Activated CD4-positive, alpha-beta T cell treated with anti-CD3 and anti-CD28 coated beads for 4 hours (primary cell): Measurements from ENCODE around the gene GAK.
"Not testable (repeated sequence)": the region's sequence is repeated elsewhere in the genome, so short reads cannot be mapped to it uniquely, and the experiment has no call there.

Experiments used
- DNase-seq, 2 donors: peaks; one replicate each; pipeline ENCODE4 v3.0.0-alpha.2; 2020

Gene GAK

GRCh38 chr4:951594-952468 lies 19.7 kb upstream of the GAK start:
- no peak for DNase-seq

DNA sequence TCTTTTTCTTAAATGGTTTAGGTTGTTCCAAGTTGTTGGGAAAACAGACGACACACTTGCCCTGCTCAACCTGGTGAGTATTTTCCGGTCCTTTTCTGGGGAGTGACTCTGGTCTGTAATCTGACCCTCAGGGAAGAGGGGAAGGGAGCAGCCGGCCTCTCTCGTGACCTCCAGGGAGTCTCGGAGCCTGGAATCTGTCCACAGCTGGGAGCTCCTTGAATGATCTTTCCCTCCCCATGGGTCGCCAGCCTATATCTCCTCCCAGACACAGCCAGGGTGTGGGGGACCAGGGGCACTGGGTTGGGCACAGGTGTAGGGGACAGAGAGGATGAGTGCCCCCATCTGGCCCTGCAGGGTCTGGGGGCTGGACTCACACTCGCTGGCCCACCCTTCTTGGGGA lies 19.1 kb upstream of the GAK start:
- no peak for DNase-seq

DNA sequence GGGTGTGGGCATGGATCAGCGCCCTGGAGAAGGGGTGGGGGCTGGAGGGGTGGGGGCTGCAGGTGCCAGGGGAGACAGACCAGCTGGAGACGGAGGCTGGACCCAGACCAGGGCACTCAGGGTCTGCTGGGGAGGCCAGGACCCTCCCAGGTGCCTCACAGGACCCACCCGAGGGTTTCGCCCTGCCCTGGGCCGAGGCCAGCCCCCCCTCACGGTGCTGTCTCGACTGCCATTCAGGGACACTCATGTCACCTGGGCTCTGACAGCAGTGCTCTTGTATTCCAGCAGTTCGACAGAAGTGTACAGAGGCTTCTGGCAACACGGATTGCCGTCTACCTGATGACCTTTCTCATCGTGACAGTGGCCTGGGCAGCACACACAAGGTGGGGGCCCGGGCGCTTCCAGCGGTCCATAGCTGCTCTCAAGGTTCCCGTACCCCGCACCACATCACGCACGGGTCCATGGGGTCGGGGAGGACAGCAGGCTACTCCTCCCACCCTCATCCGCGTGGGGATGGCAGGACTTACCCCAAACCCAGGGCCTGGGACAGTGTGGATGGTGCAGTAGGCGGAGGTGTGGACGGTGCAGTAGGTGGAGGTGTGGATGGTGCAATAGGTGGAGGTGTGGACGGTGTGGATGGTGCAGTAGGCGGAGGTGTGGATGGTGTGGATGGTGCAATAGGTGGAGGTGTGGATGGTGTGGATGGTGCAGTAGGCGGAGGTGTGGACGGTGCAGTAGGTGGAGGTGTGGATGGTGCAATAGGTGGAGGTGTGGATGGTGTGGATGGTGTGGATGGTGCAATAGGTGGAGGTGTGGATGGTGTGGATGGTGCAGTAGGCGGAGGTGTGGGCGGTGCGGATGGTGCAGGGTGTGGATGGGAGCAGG lies 18.3 kb upstream of the GAK start:
- DNase-seq: no peak

GRCh38 chr4:949656-950055 lies 17.5 kb upstream of the GAK start:
- no peak for DNase-seq

- DNase-seq: no peak
Observed at GRCh38 chr4:948936-949300, 16.8 kb upstream of the GAK start.

- DNase-seq: no peak
Observed at GRCh38 chr4:948101-948935, 16.2 kb upstream of the GAK start.

DNA sequence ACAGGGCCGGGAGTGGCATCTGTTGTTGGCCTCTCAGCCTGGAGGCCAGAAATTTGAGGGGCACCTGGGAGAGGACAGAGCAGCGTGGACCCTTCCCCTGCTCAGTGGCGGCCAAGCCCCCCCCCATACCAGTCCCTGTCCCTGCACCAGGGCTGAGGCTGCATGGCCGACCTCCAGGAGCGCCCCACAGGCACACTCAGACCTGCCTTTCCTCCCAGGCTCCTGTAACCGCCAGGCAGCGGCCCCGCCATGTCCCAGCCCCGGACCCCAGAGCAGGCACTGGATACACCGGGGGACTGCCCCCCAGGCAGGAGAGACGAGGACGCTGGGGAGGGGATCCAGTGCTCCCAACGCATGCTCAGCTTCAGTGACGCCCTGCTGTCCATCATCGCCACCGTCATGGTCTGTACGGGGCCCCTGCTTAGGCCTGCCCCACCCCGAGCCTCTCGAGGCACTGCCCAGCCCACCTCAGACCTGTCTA lies 15.4 kb upstream of the GAK start:
- no peak for DNase-seq

- DNase-seq: no peak
Observed at GRCh38 chr4:946517-947471, 14.7 kb upstream of the GAK start.

DNA sequence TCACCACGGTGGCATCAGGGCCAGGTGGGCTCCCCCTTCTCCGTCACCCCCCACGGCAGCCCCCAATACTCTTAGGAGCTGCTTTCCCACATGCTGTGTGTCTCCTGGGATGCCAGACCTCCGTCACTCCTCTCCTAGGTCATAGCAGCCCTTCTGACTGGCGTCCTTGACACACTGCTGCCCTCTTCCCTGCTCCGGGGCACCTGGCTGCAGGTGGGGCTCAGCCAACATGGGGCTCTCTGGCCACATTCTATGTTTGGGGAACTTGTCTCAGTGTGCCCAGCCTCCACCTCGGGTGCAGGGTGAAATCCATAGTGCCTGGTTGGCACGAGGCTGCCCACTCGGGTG lies 14.0 kb upstream of the GAK start:
- DNase-seq: no peak

GRCh38 chr4:945274-946102 lies 13.4 kb upstream of the GAK start:
- no peak for DNase-seq

GRCh38 chr4:939508-939907 lies 7.4 kb upstream of the GAK start:
- not testable (repeated sequence) for DNase-seq

GRCh38 chr4:932713-933070 lies 576 bp upstream of the GAK start:
- no peak for DNase-seq

DNA sequence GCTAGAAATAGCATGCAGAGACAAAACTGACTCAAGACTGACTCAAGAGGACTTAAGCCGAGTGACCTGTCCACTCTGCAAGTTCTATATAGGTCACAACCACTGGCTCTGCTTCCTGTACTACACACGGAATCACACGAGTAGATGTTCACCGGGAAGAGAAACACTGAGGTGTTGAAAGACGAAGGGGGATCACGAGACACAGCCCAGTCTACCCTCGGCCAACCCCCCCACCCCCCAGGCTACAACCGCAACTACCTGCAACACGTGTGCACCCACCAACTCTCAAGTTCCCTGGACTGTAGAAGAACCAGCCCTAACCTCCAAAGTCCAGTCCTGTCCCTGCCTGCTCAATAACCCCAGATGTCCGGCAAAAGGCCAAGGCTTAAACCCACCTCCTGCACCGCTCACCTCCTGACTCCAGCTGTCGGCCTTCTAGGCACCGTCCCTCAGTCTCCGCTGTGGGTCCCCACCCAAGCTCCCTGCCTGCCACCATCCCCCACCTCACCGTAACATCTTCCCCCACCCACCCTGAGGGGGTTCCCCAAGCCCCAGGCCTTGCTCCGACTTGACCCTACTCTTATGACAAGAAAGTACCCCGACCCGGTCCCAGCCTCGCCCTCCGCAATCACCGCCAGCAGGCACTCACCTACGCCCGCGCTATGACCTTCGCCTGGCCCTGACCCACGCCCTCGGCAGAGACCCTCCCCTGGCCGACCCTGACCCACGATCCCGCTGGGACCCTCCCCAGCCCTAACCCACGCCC lies 739 bp downstream of the GAK start:
- DNase-seq: no peak

GRCh38 chr4:930827-931193 lies 1.3 kb downstream of the GAK start:
- DNase-seq: no peak

DNA sequence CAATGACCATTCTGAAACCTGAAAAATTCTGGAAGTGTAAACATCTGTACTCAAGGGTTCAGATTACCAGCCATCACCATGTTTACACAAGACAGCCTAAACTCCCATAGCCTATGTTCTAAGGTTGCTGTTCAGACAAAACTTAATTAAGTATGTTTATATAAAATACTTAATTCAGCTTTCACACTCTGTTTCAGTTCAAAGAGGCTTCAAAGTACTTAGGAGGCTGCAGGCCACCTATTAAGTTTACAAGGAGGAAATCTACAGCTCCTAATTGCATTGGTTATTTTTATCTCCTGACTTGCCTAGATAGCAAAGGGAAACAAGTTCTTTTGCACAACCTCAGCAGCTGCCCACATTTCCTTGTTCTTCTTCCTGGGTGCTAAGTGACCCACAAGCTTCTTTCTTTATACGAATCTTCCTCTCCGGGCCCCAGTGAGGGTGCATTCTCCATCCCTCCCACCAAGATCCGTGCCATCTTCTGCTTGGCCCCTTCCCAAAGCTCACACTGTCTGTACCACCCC lies 2.0 kb downstream of the GAK start:
- no peak for DNase-seq

GRCh38 chr4:929096-929765 lies 2.9 kb downstream of the GAK start:
- DNase-seq: no peak

- not testable (repeated sequence) for DNase-seq
Observed at GRCh38 chr4:927566-927965, 4.5 kb downstream of the GAK start.

DNA sequence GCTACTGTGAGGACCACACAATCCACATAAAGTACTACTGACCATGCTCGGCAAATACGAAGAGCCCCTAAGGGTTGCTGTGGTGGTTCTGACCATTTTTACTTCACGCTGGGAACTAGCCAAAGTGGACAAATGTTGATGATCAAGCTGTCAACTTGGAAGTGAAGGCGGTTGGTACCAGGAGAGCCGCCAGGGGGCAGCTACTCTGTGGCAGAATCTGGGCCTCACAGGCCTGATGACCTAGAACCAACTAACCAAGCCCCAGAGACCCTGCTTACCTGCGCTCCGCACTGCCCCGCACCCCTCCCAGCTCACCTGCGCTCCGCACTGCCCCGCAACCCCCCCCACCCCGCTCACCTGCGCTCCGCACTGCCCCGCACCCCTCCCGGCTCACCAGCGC lies 5.6 kb downstream of the GAK start:
- DNase-seq: no peak

DNA sequence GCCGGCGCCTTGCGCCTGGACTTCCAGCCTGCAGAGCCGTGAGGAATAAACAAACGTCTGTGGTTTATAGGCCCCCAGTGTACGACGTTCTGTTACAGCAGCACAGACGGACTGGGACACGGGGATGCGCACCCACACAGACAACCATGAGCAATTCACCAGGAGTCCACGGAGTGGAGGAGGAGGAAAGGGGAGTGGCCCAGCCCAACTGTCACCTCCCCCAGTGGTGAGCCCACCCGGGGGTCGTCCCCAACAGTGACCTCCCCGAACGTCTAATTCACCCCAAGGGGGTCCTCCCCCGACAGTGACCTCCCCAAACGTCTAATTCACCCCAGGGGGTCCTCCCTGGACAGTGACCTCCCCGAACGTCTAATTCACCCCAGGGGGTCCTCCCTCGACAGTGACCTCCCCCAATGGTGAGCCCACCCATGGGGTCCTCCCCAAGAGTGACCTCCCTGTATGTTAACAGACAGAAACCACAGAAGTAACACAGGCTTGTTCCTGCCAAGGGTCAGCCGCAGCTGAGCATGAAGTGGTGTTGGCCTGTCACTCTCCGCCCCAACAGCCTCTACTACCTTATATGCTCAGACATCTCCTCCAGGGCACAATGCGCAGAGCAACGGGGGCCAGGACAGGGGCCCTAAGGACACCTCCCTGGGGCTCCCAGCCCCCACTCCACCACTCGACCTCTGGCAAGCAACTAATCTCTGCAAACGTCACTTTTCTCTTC lies 6.2 kb downstream of the GAK start:
- no peak for DNase-seq
